DND-41 (cell line): ENCODE results near the gene POFUT2.

Experiments used
- ATAC-seq: fragments of 200-7000 bp; cut with Tn5 transposase; 3 replicates; pipeline ENCODE4 v1.9.1; 2021; ENCODE audit warnings: low read depth; ENCODE audit not compliant: insufficient read depth
- DNase-seq: peaks from one replicate; pipeline ENCODE4 v3.0.0-alpha.2; 2020
- H2AFZ ChIP-seq: 2 replicates; pipeline ENCODE4 v1.6.0; 2012; ENCODE audit warnings: low read depth, low read length
- H3K27ac ChIP-seq: 2 replicates; pipeline ENCODE4 v1.5.1; 2012; ENCODE audit warnings: low read length, inconsistent platforms
- H3K27me3 ChIP-seq: fragments of 200-600 bp; sonication (generic); 2 replicates; pipeline ENCODE4 v1.6.0; 2012; ENCODE audit warnings: low read length, mild to moderate bottlenecking, inconsistent platforms; ENCODE audit not compliant: insufficient read depth, poor library complexity
- H3K36me3 ChIP-seq: 2 replicates; pipeline ENCODE4 v1.5.1; 2012; ENCODE audit warnings: low read length, inconsistent platforms; ENCODE audit not compliant: insufficient read depth
- H3K4me1 ChIP-seq: 2 replicates; pipeline ENCODE4 v1.5.1; 2012; ENCODE audit warnings: mild to moderate bottlenecking, low read length; ENCODE audit not compliant: insufficient read depth
- H3K4me2 ChIP-seq: 2 replicates; pipeline ENCODE4 v1.6.0; 2012; ENCODE audit warnings: mild to moderate bottlenecking, moderate library complexity, low read length, inconsistent platforms; ENCODE audit not compliant: insufficient read depth
- H3K4me3 ChIP-seq, 2 experiments: fragments of 200-600 bp in 1 of 2; shearing (Covaris generic) in 1 of 2; 2 replicates each; pipeline ENCODE4 v1.5.1; 2012 to 2016; ENCODE audit warnings: inconsistent platforms in 2 of 2, low read length in 2 of 2, mild to moderate bottlenecking in 2 of 2, low read depth in 1 of 2, moderate library complexity in 1 of 2
- H3K79me2 ChIP-seq: 2 replicates; pipeline ENCODE4 v1.6.0; 2012; ENCODE audit warnings: low read length, inconsistent platforms; ENCODE audit not compliant: insufficient read depth
- H3K9ac ChIP-seq: 2 replicates; pipeline ENCODE4 v1.6.0; 2012; ENCODE audit warnings: low read depth, mild to moderate bottlenecking, inconsistent platforms, low read length, moderate library complexity
- H3K9me3 ChIP-seq: 2 replicates; pipeline ENCODE4 v1.5.1; 2012; ENCODE audit warnings: low read length, moderate library complexity, mild to moderate bottlenecking, inconsistent platforms; ENCODE audit not compliant: insufficient read depth, severe bottlenecking
- H4K20me1 ChIP-seq: 2 replicates; pipeline ENCODE4 v1.6.0; 2012; ENCODE audit warnings: low read length; ENCODE audit not compliant: insufficient read depth
- EZH2 ChIP-seq: IDR thresholded peaks from 3 replicates; pipeline ENCODE4 v1.6.1; 2012; ENCODE audit warnings: borderline replicate concordance, low read depth, mild to moderate bottlenecking, moderate library complexity, low read length, inconsistent platforms; ENCODE audit not compliant: severe bottlenecking
- TF ChIP-seq, protein P1 (sequence below): IDR thresholded peaks from 2 replicates; pipeline ENCODE4 v1.5.1; 2012; ENCODE audit warnings: borderline replicate concordance, low read length, moderate library complexity, mild to moderate bottlenecking; ENCODE audit not compliant: poor library complexity, severe bottlenecking; ENCODE audit errors: extremely low read depth

POFUT2 gene

DNA sequence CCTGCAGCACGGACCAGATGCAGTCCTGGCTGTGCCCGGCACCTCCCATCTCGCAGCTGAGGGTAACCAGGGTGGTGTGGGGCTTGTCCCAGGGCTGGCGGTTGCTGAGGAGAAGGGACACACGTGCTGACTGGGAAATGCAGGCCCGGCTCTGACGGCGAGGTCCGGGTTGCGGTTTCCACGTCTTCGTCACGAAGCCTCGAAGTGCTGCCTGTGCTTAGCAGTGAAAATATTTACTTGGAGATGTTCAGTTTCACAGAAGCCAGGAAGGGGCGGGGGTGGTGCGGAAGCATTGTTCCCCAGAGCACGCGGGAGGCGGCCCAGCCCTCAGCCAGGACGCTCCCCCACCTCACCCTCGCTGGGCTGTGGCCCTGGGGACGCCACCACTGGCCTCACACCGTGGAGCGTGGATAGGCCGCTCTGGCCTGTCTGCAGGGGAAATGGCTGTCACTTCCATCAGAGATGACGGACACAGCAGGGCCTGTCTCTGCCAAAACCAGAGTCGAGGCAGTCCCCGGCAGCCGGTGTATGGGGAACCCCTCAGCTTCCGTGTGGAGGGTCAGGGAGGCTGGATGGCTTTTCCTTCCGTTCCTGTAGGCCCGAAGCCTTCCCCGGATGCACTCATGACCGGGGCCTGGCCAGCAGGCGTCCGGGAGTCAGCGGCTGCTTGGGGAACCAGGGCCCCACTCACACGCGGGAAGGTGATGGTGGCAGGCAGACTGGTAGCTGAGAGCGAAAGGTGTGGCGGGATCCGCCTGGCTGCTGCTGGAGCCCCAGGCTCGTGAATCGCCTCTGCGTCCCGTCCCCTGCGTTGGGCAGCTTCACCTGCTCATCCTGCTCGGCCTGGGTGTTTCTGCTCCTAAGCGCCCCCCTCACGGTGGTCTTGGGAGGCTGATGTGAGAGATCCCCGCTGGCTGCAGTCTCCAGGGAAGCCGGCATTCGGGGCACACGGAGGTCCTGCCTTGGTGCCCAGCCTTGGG, 14.7 kb upstream of the POFUT2 start:
- Histone ChIP-seq H3K27ac (no peak overlapping the region), H3K4me3 (no peak overlapping the region), H4K20me1 (peaks cover 4% of the 10 kb centered on the region; the same call in 1 of the 2 replicates), H3K9me3 (no peaks in the 10 kb centered on the region), H3K27me3 (no peaks in the 10 kb centered on the region), H3K4me2 (no peak overlapping the region), H3K36me3 (no peaks in the 10 kb centered on the region), H2AFZ (no peak overlapping the region), H3K4me1 (no peaks in the 10 kb centered on the region), H3K9ac (no peak overlapping the region), H3K79me2 (no peaks in the 10 kb centered on the region)
- DNase-seq (no peak), ATAC-seq (no peak)
- no peak for TF ChIP-seq EZH2
- TF ChIP-seq, protein P1, sequence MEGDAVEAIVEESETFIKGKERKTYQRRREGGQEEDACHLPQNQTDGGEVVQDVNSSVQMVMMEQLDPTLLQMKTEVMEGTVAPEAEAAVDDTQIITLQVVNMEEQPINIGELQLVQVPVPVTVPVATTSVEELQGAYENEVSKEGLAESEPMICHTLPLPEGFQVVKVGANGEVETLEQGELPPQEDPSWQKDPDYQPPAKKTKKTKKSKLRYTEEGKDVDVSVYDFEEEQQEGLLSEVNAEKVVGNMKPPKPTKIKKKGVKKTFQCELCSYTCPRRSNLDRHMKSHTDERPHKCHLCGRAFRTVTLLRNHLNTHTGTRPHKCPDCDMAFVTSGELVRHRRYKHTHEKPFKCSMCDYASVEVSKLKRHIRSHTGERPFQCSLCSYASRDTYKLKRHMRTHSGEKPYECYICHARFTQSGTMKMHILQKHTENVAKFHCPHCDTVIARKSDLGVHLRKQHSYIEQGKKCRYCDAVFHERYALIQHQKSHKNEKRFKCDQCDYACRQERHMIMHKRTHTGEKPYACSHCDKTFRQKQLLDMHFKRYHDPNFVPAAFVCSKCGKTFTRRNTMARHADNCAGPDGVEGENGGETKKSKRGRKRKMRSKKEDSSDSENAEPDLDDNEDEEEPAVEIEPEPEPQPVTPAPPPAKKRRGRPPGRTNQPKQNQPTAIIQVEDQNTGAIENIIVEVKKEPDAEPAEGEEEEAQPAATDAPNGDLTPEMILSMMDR, result no peak

DNA sequence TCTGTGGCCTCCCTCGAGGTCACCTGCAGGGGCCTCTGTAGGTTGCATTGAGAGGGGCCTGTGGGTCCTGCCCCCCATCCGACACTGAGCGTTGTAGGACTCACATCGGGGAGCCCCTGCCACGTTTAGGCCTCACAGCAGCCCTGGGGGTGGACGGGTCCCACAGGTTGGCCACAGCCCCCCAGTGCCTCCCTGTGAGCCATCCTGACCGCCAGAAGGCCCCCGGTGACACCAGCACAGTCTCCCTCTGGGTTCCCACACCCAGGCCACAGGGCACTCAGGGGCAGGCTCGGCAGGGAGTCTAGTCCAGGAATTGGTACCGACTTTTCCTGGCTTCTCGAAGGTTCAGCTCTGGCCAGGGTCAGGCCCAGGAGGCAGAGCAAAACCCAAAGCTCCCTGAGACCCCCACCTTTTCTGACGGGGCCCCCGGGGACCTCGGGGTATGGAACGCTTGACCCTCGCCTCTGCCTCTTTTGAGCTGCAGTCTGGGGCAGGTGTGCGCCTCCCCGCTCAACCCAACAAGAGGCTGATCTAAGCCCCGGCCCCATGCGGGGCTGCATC, 13.9 kb upstream of the POFUT2 start:
- Histone ChIP-seq H3K4me3 (no peak overlapping the region), H3K79me2 (no peaks in the 10 kb centered on the region), H3K4me2 (no peak overlapping the region), H2AFZ (no peak overlapping the region), H3K27ac (no peak overlapping the region), H3K27me3 (no peaks in the 10 kb centered on the region), H3K36me3 (no peaks in the 10 kb centered on the region), H3K4me1 (no peaks in the 10 kb centered on the region), H3K9ac (no peak overlapping the region), H3K9me3 (no peaks in the 10 kb centered on the region), H4K20me1 (peaks cover 4% of the 10 kb centered on the region; the same call in 1 of the 2 replicates)
- no peak for TF ChIP-seq EZH2
- TF ChIP-seq, protein P1, result no peak
- DNase-seq (no peak), ATAC-seq (no peak)

DNA sequence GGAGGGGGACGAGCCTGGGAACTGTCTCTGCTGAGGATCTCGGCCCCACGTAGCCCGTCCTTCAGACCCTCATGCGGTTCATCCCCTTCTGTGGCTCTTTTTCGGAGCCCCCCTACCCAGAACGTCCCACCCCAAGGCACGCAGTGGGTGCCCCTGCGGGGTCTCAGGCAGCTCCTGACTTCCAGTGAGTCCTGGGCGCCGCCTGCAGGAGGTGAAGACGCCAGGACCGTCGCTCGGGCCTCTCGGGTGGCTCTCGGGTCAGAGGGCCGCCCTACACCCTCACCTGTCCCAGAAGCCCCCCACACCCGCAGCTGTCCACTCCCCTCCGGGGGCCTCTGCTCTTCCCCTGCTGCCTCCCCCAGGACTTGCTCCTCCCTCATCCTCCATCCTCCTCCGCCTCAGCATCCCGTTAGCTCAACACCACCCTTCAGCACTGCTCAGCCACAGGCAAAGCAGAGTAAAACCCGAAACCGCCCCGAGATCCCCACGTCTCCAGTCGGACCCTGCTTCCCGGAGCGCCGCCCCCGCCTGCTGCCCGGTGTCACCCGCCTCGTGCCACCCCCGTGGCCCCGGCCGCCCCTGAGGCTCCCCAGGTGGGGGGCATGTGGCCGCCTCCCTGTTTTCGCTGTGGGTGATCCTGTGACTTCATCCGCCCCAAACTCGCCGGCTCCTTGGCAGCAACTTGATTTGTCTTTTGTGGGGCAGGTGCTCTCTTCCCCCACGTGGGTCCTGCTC, 13.3 kb upstream of the POFUT2 start:
- no peak overlapping the region for H3K4me2 ChIP-seq
- no peaks in the 10 kb centered on the region for H3K36me3 ChIP-seq
- H2AFZ ChIP-seq, result no peak overlapping the region
- TF ChIP-seq, protein P1, result no peak
- TF ChIP-seq EZH2, result no peak
- H3K27me3 ChIP-seq, result no peaks in the 10 kb centered on the region
- DNase-seq, result no peak
- no peaks in the 10 kb centered on the region for H3K79me2 ChIP-seq
- H4K20me1 ChIP-seq, result peaks cover 4% of the 10 kb centered on the region; the same call in 1 of the 2 replicates
- no peak overlapping the region for H3K9ac ChIP-seq
- H3K9me3 ChIP-seq, result no peaks in the 10 kb centered on the region
- no peak overlapping the region for H3K27ac ChIP-seq
- H3K4me1 ChIP-seq, result no peaks in the 10 kb centered on the region
- ATAC-seq, result no peak
- H3K4me3 ChIP-seq, result no peak overlapping the region
